NCI-H2196 treated with DMSO at 0.1 percent for 48 hours (cell line): ENCODE measurements around the gene AMIGO2.
A peak's percentile ranks its signal among the peaks of the same experiment; 100 is the strongest.

Experiments
- DNase-seq: peaks from one replicate; lab custom pipeline; 2025; ENCODE audit not compliant: unreplicated experiment; lab: John Stamatoyannopoulos, UW

Gene AMIGO2

DNA sequence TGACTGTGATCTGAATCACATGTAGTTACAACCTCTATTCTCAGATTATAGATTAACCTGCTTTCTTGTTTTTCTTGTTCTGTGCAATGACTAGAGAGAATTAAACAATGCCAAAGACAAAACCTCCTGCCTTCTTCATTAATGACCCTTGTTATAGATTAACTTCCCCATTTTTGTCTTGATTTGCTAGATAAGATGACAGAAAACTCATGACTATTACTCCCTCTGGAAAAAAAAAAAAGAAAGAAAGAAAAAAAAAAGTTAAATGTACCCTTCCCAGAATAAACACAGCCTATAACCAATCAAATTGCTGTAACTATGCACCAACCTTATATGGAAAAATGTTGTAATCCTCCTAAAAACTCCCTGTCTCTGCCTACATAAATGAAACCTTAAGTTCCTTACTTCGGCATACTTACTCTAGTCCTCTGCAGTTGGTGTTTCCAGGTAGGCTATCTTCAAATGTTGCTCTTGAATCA lies 41.5 kb downstream of the AMIGO2 start:
- DNase-seq = no peak

DNA sequence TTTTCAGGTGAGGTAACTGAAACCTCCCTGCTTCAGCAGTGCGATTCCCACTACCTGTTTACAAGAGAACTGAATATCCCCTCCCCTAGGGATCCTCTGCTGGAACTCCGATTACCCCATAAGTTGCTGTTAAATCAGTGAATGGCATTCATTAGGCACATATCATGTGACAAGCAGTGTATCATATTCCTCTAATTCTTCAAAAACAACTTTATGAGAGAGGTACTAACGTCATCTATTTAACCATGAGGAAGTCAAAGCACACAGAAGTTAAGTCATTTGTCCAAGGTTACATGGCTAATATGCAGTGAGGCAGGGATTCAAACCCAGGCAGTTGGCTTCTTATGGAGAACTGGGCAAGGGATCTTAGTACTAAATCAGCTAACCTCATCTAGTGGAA lies 44.3 kb downstream of the AMIGO2 start:
- no peak for DNase-seq

DNA sequence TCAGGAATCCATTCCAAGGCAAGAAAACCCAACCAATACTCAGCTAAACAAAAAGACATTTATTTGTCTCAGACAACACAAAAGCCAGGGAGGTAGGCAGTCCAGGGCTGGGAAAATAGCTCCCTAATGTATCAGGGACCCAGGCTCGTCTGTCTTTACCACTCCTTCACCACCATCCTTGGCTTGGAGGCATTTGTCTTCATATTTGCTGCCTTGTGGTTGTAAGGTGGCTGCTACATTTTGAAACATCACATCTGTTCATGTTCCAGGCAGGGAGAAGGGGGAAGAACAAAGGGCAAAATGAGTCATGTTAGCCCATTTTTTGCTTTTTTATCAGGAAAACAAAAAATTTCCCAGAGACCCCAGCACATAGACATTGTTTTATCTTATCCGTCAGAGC lies 45.1 kb downstream of the AMIGO2 start:
- no peak for DNase-seq

DNA sequence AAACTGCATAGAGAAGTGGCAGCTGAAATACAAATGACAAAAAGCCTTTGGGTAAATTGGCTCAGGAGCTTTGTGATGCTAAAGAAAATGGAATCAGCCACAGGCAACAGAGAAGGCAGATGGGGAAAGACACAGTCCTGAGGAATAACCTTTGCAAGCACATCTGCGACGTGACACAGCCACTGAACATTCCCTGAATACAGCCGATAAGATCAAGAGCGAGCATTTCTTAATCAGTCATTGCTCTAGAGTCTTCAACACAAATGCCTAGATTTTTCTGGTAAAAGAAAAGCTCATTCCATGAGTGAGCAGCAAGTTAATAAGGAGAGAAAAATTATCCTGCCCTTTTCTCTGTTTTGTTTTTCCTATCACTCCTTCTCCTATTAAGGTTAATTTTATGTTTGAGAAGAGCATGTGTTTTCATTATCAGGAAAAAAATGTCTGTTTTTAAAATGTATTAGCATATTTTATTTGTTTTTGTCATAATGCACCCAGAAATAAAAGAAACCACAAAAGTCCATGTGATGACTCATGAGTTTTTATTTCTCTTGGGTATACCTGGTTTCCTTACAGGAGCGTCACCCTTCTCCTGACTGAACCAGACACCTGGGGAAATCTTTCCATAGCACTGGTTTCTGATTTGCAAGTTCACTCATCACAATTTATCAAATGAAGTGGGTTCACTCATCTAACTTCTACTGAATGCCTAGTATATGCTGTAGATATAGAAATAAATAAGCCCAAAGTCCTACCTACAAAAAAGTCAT lies 45.8 kb downstream of the AMIGO2 start:
- DNase-seq = no peak

DNA sequence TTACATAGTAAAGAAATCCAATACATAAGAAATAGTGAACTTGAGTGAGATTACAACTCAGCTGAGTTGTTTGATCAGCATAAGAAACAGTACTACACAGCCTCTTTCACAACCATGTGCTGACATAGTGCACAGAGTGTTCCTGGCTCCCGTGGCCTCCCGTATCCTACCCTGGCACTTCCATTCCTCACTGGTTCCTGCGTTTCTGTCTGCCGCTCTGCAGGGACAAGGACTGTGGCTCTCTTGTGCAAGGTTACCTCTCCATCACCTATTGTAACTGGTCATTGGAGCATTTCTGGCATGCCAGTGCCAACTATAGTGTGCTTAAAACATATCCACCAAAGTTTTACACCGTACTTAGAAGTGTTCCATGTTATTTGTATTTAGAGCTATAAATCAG lies 46.7 kb downstream of the AMIGO2 start:
- DNase-seq = no peak

DNA sequence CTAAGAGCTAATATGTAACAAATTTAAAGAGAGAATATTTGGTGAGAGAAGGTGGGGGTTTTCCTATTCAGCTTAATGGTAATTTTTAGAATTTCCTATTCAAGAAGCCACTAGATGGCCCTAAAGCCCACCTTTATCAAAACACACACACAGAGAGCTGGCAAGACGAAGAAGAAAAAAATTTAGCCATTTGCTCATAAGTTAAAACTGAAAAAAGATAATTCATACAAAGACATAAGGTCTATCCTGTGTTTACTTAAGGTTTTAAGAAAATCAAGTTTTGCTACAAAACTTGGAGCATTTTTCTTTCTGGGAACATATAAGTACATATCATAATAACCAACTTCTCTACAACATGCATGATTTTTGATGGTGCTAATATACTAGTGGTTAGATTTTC lies 47.1 kb downstream of the AMIGO2 start:
- DNase-seq = peak; percentile 14

DNA sequence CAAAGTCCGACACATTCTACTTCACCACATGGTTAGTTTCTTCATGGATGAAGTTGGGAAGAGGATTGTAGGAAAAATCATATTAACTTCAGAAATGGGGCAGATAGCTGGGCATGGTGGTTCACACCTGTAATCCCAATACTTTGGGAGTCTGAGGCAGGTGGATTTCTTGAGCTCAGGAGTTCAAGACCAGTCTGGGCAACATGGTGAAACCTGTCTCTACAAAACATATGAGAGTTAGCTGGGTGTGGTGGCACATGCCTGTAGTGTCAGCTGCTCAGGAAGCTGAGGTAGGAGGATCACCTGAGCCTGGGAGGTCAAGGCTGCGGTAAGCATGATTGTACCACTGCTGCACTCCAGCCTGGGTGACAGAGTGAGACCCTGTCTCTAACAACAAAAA lies 49.9 kb downstream of the AMIGO2 start:
- DNase-seq = no peak

DNA sequence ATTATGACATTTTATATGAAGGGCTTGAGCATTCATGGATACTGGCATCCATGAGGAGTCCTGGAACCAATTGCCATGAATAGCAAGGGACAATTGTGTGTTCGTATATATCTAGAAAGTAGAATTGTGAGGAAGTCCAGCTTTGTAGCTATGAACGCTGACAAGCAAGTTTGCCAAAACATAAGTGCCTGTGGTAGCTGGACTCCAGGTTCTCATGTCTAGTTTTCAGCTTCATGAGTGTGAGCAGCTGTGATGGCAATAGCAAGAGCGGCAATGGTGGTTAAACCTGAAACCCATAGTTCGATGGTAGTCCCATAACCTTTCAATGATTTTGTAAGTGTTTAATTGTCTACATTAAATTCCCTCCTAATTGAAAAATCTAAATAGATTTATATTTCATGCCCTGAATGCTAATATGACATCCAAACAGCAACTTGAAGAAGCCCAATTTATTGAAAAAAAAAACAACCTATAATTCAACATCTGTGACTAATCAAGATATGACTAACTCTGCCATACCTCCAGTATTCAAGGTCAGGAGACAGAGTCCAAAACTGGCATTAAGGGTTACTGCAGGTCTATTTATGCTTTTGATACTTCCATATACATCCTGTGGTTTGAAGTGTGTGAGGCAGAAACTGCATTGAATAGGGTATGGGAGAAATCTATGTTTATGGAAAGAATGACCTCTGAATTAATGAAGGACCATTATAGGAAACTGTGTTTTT lies 50.6 kb downstream of the AMIGO2 start:
- no peak for DNase-seq

DNA sequence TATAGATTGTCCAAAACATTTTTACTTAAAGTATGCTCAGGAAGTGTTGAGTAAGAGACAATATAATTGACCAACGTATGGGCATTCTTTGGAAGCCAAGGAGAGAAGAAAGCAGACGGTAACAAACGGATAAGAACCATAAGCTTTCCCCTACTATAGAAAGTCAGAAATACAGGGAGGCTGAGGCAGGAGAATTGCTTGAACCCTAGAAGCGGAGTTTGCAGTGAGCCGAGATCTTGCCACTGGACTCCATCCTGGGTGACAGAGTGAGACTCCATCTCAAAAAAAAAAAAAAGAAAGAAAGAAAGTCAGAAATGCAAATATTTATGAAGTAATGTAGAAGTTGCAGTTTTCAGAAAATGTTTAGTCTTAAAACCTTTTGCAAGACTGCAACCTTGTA lies 51.6 kb downstream of the AMIGO2 start:
- no peak for DNase-seq
